Loucy (cell line): ENCODE results near the gene PITX1.

ENCODE experiments used
- EZH2phosphoT487 ChIP-seq: fragments of 200-600 bp; IDR thresholded peaks from 2 replicates; pipeline ENCODE4 v1.6.1; 2018; ENCODE audit warnings: antibody characterized with exemption, mild to moderate bottlenecking, moderate library complexity, borderline replicate concordance
- TF ChIP-seq, protein P1 (sequence below): fragments of 200-600 bp; sonication (generic); conservative IDR thresholded peaks from 2 replicates; pipeline ENCODE4 v1.5.1; 2014; ENCODE audit warnings: mild to moderate bottlenecking, antibody characterized with exemption, low read length

DNA sequence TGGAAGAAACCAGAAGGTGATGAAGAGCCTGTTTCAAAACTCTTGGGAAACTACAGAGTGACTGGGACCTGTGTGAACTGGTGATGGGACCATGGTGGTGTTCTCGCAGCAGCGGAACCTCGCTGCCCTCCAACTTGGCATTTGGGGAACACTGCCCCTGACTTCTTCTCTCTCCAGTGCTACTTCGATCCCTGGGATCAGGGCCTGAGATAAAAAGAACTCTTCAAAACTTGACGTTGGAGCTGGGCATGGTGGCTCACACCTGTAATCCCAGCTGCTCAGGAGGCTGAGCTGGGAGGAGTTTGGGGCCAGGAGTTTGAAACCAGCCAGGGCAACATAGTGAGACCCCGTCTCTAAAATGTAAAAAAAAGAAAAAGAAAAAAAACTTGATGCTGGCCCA, 18.1 kb downstream of the PITX1 start:
- TF ChIP-seq, protein P1, sequence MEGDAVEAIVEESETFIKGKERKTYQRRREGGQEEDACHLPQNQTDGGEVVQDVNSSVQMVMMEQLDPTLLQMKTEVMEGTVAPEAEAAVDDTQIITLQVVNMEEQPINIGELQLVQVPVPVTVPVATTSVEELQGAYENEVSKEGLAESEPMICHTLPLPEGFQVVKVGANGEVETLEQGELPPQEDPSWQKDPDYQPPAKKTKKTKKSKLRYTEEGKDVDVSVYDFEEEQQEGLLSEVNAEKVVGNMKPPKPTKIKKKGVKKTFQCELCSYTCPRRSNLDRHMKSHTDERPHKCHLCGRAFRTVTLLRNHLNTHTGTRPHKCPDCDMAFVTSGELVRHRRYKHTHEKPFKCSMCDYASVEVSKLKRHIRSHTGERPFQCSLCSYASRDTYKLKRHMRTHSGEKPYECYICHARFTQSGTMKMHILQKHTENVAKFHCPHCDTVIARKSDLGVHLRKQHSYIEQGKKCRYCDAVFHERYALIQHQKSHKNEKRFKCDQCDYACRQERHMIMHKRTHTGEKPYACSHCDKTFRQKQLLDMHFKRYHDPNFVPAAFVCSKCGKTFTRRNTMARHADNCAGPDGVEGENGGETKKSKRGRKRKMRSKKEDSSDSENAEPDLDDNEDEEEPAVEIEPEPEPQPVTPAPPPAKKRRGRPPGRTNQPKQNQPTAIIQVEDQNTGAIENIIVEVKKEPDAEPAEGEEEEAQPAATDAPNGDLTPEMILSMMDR = no peak
- no peak for TF ChIP-seq EZH2phosphoT487
